NCI-H2196 treated with DMSO at 0.1 percent for 48 hours (cell line): ENCODE data around the gene WEE2.
A peak's percentile ranks its signal among the peaks of the same experiment; 100 is the strongest.

ENCODE experiments used
- DNase-seq: peaks from one replicate; lab custom pipeline; 2025; ENCODE audit not compliant: unreplicated experiment; lab: John Stamatoyannopoulos, UW

Gene WEE2

DNA sequence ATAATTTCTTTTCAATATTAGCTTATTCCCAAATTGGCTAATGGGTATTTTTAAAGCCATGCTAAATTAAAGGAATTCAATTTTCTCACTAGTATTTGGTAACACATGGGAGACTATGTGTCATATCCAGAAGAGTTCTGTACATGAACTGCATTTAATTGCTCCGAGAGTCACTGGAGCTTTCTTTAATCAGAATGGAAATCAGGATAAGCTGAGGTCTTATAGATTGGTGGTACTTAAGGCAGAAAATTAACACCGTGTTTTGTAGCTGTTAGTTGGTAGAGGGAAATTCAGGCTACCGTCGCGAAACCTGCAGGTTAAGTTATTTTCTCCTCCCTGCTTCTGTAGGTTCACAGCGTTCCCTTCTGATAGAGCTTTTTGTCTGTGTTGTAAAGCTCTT, at the start of gene WEE2:
WEE2 (plus strand) TSS at position 3 of the 400 bp plus-strand sequence. CDS start 406 bp downstream, outside the sequence.
- no peak for DNase-seq

DNA sequence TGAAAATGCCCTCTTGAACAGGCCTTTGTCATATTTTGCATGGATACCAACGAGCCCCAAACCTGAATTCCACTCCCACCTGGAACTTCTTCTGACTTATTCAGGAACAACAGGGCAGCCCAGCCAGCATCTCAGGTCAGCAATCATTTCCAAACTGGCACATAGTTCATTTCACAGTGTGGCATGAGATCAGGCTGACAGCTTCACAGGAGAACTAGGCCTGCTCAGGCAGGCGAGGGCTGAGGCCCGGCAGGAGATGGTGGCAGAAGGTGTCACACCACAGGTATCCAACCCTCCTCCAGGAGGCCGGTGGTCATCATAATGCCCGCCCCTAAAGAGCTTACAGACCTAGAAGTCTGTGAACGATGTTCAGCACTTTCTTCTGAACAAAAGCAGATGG, 48.7 kb upstream of the WEE2 start:
- DNase-seq, result no peak

DNA sequence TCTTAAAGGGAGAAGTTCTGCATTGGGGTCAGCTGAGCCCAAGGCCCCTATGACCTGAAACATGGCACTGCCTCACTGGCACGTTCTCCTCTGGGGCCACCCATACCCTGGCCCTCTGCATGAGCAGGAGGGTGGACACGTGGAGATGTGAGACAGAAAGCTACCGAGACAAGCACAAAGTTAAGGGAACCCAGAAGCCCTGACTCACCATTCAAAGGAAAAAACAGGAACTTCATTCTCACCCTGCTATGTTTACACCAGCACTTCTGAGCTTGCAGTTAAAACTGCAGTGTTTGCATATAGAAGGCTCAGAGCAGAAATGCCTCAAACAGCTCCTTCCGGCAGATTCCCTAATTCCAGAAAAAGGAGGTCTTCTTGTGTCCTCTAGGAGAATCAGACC, 47.9 kb upstream of the WEE2 start:
- DNase-seq, result no peak

DNA sequence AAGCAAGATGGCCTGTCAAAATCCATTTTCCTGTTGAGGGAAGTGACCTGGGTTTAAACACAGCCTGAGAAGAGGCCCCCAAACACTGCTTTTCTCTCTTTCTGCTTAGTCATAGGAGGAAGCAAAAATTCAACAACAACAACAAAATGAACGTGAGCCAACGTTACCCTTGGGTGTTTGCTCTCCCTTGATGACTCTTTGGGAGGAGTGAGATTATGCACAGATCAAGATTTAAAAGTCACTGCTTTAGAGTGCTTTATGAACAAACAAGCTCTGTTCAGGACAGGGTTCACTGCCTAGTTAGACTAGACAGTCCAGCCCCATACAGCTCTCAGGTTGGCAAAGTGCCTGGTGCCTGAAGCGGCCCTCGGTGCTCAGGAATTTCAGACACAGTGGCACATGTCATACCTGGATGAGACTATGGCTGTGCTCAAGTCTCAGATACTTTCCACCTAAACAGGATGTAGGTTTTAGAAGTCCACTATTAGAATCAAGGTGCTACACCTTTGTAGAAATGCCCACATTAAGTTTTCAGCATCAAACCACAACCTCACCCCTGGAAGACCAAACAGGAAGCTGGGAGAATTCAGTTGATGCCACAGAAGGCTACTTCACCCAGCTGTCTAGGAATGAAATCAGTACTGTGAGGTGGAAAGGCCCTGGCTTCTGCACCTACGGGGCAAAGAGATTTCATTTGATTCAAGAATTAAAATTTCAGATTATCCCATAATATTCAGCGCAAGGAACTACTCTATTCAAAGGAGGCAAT, 44.9 kb upstream of the WEE2 start:
- peak; percentile 9 for DNase-seq

DNA sequence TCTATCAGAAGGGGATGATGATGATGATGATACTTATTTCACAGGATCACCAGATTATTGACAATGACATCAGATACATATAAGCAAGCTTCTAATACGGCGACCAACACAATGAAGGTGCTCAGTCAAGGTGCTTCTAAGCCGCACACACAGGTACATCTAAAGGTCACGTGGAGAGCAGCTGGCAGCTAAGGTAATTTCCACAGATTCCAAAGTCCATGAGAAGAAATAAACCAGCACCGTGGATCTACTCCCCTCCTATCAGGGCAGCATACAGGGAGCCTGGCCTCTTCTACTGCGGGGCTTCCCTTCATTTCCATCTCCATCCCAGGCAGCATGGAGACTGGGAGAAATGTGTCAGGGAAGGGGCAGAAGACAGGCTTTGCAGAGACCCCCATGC, 43.7 kb upstream of the WEE2 start:
- no peak for DNase-seq

DNA sequence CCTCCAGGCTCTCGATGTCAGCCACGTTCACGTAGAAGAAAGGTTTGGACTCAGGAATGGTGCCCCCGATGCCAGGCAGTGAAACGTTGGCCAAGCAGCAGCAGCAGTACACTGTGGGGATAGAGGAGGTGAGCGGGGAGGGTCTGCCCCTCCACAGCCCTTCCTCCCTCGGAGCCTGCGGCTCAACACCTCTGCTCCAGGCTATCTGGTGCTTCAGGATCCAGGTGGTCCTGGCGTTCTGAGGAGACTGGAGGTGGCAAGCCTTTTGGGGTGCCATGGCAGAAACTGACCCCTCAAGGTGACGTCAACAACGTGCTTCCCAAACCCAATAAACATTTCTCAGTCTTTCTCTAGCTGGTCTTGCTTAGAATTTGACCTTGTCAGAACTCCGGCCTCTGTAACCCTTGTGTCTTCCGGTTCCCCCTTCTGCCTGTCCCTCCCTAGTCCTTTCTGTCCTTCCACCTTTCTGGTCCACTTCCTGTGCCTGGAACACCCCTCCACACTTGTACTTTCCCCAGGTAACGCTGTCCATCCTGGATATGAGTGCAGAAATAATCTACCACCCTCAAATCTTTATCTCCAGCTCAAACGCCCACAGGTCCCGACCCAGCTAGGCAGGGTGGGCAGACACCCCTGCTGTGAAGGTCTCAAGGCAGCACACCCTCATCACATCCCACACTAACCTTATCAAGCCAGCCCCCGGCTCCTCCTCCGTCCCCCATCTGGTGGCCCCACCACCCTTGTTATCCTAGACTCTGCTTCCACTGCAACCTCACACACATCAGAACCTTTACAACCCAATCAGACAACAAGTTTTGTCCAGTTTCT, 42.7 kb upstream of the WEE2 start:
- DNase-seq, result no peak

DNA sequence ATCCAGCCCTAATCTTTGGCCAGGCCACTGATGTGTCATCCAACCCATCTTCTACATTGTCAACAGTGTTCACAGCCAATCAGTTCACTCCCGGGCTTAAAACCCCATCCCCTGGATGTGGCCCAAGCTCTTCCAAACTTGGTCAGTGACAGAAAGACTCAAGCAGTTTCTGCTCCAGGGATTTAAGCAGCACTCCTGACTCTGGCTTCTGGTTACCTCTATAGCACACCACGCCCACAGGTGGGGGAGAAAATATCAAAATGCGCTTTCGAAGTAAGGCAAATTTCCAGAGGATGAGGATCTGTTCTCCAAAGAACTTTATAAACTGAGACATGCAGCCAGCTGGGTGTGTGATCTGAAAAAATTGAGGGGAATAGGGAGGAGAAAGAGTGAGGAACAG, 42.1 kb upstream of the WEE2 start:
- DNase-seq, result no peak

DNA sequence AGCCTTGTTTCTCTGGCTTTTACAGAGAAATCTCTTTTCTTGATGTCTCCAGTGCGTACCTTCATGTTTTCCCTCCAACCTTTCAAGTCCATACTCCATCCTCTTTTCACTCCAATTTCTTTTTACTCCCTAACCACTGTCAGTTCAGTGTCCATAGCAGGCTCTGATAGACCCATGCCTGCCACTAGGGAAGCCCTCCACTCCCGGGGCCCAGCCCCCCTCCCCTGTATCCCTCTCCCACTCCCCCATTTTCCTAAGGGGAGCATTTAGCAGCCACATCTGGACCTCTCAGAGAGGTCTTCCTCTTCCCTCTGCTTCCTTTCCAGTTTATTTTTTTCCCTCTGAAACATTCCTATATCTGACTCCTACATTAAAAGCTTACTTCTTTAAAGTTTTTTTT, 39.3 kb upstream of the WEE2 start:
- DNase-seq, result no peak

DNA sequence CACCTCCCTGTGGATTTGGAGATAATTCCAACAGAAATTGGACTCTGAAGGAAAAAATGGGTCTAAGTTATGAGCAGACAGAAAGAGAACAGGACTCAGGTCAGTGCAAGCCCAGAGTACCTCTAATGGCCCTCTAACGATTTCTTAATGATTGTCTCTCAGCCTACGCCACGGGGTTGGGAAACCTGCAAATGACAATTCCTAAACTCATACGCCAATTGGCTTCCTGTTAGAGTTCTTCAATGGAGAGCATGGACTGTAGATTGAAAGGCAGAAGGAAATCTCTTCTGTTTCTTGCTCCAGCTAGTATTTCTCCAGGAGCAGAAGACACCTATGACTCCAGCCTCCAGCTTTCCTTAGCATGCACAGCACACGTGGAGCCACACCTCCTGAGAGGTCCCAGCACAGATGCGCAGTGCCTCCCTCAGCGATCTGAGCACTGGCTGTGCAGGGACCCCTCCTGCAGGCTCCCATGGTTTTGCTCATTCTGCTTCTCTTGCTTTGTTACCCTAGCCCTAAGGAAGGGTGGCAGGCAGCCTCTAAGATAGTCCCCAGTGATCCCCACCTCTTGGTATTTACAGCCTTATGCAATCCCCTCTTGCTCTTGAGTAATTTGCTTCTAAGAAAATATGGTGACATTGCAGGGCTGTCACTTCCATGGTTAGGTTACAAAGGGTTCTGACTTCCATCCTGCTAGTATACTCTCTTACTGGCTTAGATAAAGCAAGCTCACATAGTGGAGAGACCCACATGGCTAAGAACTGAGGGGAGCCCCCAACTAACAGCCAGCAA, 36.3 kb upstream of the WEE2 start:
- DNase-seq, result no peak

DNA sequence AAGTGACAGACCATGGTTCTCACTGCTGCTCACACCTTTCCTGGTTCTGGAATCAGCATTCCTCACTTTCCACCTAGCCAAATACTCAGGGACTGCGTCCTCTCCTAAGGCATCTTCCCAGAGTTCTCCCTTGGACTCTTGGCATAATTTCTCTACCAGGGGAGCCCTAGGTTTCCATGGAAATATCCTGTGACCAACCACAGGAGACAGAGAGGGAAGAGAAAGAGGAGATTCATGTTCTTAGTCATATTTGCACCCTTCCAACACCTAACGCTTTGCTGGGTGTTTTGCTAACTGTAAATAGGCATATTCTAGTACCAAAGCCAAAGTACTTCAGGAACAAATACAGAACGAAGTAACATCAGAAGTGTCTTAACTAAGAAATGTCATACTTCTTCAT, 34.8 kb upstream of the WEE2 start:
- no peak for DNase-seq

DNA sequence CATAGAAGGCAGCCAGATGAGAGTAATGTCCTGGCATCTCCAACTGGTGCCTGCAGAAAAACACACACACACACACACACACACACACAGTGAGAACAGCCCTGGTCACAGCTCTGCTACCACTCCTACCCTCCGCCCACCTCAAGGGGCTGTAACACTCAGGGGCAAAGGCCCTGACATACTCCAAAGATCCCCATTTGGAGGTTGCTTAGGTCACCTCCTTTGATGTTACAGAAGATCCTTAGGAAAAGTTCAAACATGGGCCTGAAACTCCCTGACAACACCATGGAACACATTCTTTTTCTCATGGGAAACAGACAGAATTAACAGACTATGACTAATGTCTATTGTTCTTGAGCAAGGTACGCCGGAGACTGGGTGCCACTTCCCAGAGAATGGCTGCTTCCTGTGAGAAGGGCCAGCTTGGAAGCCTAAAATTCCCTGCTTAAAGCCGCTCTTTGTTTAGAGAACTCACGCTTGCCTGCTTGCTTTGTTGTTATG, 33.9 kb upstream of the WEE2 start:
- no peak for DNase-seq

DNA sequence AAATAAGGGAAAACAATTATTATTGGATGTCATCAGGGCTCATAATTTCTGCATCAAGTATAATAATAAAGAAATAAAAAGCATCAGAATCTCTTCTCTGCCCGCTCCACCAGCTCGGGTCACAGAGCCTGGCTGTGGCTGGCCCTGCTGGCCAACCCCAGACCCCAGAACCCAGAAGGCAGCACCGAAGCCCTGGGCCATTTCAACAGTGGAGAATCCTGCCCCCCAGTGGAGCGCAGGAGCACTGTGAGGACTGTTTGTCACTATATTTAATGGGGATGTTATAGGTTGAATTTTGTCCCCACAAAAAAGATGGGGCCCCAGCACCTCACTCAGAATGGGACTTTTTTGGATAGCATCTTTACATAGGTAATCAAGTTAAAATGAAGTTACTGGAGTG, 33.5 kb upstream of the WEE2 start:
- no peak for DNase-seq

DNA sequence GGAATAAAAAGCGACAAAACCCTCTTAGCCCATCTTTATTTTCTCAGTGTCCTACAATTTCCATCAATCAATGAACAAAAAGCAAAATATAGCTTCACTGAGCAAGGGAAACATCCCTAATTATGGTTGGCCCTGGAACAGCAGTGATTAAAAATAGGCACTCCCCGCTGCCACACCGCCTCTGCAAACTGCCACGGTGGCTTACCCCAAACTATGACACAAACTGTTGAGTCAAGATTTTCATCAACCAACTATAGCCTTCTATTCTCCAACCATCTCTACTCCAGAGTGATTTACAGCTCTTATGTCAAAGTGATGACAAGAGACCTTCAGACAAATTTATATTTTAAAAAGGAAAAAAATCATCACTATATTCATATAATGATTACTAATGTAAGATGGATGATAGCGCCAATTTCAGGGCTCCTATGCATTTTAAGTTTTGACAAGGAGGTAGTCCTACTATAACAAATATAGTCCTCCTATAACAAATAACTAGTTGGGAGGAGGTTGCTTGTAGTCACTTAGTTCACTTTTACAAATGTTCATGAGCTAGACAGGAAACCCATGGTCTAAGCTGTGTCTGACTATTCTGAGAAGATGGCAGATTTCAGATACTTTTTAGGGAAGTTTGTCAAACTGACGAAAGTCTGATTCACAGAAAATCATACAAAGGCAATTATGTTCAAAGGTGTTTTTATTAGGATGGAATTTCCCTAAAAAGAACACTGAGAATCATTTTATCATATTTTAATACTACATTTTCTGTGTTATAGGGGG, 32.5 kb upstream of the WEE2 start:
- no peak for DNase-seq

DNA sequence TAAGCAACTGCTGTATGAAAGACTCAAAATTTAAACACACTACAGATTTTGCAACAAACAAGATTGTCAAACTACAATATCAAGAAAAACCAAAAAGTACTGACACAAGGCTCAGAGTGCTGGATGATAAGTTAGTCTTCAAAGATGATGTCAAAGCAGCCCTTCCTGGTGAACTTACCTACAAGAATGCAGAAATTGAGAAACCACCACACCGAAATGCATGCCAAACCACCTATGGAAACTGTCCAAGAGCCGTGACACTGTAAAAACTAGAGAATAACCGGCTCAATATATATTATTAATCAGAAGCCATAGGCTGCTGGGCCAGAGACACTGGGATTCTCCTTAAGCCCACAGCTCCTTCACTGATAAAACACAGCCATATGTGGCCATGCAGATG, 31.5 kb upstream of the WEE2 start:
- no peak for DNase-seq

DNA sequence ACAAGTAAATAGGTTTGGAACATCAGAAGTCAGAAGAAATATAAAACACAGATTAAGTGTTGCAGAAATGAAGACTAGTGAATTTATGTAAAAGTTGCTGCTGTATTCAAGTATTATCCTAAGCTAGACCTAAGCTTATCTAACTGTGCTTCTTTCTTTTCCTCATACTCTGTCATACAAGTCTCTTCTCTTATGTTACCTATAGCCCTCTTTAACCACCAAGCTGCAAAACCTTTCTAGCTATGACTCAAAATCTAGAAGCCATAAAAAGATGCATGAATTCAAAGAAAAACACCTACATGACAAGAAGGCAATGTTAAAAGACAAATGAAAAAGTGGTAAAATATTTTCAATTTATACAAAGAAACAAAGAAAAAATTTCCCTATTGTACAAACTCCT, 29.1 kb upstream of the WEE2 start:
- DNase-seq, result no peak

DNA sequence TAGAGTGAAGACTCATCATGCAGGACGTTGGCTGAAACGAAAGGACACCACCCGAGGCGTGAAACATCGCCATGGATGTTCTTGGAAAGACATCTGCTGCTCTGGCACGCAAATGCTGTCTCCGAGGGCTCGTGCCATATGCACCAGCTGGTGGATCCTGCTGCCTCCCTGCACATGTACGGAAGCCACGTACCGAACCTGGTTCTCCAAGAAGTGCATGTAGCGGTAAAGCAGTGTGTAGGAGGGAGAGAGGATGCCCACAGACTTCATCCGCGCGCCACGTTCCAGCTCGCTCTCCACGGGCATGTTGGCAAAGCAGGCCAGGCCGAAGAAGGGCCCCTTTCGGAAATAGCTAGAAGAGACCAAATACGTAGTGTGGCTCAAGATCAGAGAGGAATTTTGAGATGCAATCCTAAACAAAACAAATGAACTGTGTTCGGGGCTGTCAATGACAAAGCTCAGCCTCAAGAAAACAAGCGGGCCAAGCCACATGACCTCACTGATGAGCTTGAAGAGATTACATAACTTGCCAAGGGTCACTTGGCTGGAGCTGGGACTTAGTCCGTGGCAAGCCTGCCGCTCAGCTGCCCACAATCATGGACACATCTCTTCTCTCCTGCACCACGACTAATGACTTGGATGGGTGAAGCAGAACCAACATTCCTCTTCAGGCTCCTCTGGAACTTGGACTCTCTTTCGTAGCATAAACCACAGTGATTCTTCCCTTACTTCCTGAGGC, 22.7 kb upstream of the WEE2 start:
- DNase-seq, result no peak

DNA sequence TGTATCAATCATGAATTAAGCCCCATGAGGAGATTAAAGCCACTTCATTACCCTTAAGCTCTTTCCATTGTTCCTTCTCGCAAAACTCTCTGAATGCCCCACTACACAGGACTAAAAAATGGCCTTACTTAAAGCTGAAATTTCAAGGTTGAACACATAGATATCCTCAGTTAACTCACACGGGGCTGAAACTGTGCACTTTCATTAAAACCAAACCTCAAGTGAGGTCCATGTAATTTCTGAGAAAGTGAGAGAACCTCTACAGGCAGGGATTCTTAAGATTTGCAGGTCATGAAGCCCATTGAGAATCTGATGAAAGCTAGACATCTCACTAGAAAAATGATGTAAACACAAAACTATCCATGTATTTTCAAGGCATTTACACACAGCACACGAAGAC, 22.1 kb upstream of the WEE2 start:
- DNase-seq, result no peak

DNA sequence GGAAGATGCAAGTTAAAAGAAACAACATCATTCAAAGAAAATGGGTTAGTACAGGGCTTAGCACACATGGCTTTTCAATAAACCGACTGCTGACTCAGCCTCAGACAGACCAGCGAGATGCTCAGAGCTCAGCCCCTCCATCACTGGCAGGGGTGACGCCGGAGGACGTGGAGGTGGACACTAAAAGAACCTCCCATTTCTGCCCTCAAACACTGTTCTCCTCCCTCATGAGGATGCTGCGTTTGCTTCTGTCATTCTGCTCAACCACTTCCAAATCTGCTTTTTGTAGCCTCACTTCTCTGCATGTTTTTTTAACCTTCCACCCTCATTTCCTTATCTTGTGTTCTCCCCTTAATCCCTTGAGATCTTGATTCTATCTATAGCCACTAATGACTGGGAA, 21.5 kb upstream of the WEE2 start:
- DNase-seq, result no peak

DNA sequence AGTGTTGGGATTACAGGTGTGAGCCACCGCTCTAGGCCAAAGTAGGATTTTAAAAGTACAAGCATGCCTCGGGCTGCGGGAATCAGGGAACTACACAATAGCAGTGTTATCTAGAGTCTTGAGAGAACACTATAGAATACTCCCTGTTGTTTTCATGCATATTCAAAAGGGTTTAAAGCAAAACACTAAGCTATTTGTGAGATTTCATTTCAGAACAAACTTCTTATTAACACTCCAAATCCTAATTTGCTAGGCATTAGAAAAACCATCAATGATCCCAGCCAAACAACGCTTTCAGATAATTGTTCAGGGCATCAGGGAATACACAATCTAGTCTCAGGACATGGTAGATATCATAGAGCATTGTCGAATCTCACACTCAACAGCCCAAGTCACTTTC, 20.1 kb upstream of the WEE2 start:
- no peak for DNase-seq
